Osteoblast (primary cell): Measurements from ENCODE around the gene BTNL2. TPM values are rescaled to one million over a fixed set of nuclear protein-coding genes. Genes with fewer than 3 reads are reported as not detected.

Source experiments
- DNase-seq: peaks from one replicate; pipeline ENCODE4 v3.0.0; 2011; ENCODE audit warnings: low spot score, mixed read lengths; ENCODE audit not compliant: insufficient read length; ENCODE audit errors: missing footprints
- H2AFZ ChIP-seq: 2 replicates; pipeline ENCODE4 v1.6.0; 2011; ENCODE audit warnings: mild to moderate bottlenecking, low read length
- H3K27ac ChIP-seq: 2 replicates; pipeline ENCODE4 v1.5.1; 2011; ENCODE audit warnings: mild to moderate bottlenecking, low read depth, low read length, moderate library complexity
- H3K27me3 ChIP-seq: 2 replicates; pipeline ENCODE4 v1.6.0; 2012; ENCODE audit warnings: mild to moderate bottlenecking, control low read depth, inconsistent platforms, low read length, moderate library complexity; ENCODE audit not compliant: insufficient read depth
- H3K36me3 ChIP-seq: 2 replicates; pipeline ENCODE4 v1.5.1; 2011; ENCODE audit warnings: mild to moderate bottlenecking, low read length, control low read depth, moderate library complexity; ENCODE audit not compliant: insufficient read depth
- H3K4me1 ChIP-seq: 2 replicates; pipeline ENCODE4 v1.5.1; 2011; ENCODE audit warnings: mild to moderate bottlenecking, low read length, control low read depth, moderate library complexity; ENCODE audit not compliant: insufficient read depth
- H3K4me2 ChIP-seq: 2 replicates; pipeline ENCODE4 v1.6.0; 2011; ENCODE audit warnings: mild to moderate bottlenecking, low read length; ENCODE audit not compliant: insufficient read depth
- H3K4me3 ChIP-seq: fragments of 200-600 bp; sonication (generic); 3 replicates; pipeline ENCODE4 v1.5.1; 2012; ENCODE audit warnings: mild to moderate bottlenecking, low read length, inconsistent platforms; ENCODE audit not compliant: insufficient read depth
- H3K79me2 ChIP-seq: 2 replicates; pipeline ENCODE4 v1.6.0; 2012; ENCODE audit warnings: mild to moderate bottlenecking, low read length, control low read depth, inconsistent platforms; ENCODE audit not compliant: insufficient read depth
- H3K9me3 ChIP-seq: 2 replicates; pipeline ENCODE4 v1.5.1; 2011; ENCODE audit warnings: low read depth, low read length, control low read depth
- H4K20me1 ChIP-seq: 2 replicates; pipeline ENCODE4 v1.6.0; 2012; ENCODE audit warnings: mild to moderate bottlenecking, low read length, control low read depth; ENCODE audit not compliant: insufficient read depth
- total RNA-seq: library from RNA; depleted of rRNA; stranded (reverse); fragments of >200 nt; gene quantifications from 2 replicates; pipeline ENCODE4 v1.2.3, GENCODE V29; 2012
- TF ChIP-seq, protein P1 (sequence below): IDR thresholded peaks from 2 replicates; pipeline ENCODE4 v1.5.1; 2011; ENCODE audit warnings: mild to moderate bottlenecking, low read depth, low read length, moderate library complexity; ENCODE audit errors: extremely low read depth

The BTNL2 gene
- total RNA-seq, 1 donor = not detected

DNA sequence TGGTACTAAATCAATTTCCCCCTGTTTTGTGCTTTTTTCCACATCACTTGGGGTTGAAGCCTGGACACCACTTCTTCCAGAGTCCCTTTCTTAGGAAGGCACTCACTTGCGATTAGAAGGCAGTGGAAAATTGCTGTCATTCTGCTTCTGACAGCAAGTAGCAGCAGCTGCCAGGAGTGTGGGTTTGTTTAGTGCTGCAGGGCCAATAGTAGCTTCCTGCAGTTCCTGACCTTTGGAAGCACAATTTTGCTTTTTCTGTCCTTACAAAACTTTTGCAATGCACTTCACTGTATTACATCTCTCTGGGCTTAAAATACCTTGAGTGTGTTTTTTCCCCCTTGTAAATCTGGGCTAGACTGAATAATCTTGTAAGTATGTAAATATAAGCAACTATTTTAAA lies 20.2 kb upstream of the BTNL2 start:
- TF ChIP-seq, protein P1, sequence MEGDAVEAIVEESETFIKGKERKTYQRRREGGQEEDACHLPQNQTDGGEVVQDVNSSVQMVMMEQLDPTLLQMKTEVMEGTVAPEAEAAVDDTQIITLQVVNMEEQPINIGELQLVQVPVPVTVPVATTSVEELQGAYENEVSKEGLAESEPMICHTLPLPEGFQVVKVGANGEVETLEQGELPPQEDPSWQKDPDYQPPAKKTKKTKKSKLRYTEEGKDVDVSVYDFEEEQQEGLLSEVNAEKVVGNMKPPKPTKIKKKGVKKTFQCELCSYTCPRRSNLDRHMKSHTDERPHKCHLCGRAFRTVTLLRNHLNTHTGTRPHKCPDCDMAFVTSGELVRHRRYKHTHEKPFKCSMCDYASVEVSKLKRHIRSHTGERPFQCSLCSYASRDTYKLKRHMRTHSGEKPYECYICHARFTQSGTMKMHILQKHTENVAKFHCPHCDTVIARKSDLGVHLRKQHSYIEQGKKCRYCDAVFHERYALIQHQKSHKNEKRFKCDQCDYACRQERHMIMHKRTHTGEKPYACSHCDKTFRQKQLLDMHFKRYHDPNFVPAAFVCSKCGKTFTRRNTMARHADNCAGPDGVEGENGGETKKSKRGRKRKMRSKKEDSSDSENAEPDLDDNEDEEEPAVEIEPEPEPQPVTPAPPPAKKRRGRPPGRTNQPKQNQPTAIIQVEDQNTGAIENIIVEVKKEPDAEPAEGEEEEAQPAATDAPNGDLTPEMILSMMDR = no peak
- no peak for DNase-seq
- no peaks in the 10 kb centered on the region for H3K4me1 ChIP-seq
- no peak overlapping the region for H3K4me2 ChIP-seq
- no peaks in the 10 kb centered on the region for H4K20me1 ChIP-seq
- no peak overlapping the region for H2AFZ ChIP-seq
- H3K9me3 ChIP-seq = no peaks in the 10 kb centered on the region
- no peaks in the 10 kb centered on the region for H3K79me2 ChIP-seq
- H3K27me3 ChIP-seq = no peaks in the 10 kb centered on the region
- H3K27ac ChIP-seq = no peak overlapping the region
- no peaks in the 10 kb centered on the region for H3K36me3 ChIP-seq
- no peak overlapping the region for H3K4me3 ChIP-seq

DNA sequence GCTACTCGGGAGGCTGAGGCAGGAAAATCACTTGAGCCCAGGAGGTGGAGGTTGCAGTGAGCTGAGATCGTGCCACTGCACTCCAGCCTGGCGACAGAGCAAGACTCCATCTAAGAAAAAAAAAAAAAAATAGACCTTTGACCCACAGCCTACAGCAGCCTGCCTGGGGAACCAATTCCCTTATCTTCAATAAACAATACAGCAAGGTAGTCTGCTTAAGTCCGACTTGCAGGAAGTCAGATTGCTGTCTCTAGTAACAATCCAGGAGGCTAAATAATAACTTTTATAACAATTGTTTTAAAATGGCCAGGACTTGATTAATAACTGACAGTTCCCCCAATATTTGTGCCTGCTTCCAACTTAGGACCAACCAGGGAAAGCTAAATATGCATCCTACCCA lies 19.4 kb upstream of the BTNL2 start:
- Histone ChIP-seq H3K27me3 (peaks cover 4% of the 10 kb centered on the region), H3K4me3 (no peak overlapping the region), H3K27ac (no peak overlapping the region), H3K36me3 (no peaks in the 10 kb centered on the region), H3K9me3 (no peaks in the 10 kb centered on the region), H2AFZ (no peak overlapping the region), H4K20me1 (no peaks in the 10 kb centered on the region), H3K79me2 (no peaks in the 10 kb centered on the region), H3K4me2 (no peak overlapping the region), H3K4me1 (no peaks in the 10 kb centered on the region)
- TF ChIP-seq, protein P1 = no peak
- DNase-seq = no peak

DNA sequence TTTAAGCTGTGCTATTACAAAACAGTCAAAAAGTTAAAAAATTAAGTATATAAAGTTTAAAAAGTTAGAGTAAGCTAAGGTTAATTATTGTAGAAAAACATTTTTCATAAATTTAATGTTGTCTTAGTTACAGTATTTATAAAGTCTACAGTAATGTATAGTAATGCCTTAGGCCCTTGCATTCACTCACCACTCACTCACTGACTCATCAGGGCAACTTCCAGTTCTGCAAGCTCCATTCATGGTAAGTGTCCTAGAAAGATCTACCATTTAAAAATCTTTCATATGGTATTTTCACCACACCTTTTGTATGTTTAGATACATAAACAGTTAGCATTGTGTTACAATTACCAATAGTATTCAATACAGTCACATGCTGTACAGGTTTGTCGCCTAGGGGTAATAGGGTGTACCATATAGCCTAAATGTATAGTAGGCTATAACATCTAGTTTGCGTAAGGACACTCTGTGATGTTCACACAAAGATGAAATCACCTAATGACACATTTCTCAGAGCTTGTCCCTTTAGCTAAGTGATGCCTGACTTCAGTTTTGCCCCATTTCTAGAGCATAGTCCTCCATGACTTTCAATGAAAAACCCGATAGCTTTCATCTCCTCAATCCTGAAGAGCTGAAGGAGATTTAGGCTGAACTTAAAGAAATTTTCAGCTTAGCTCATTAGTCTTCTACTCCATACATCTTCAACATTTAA lies 17.8 kb upstream of the BTNL2 start:
- no peaks in the 10 kb centered on the region for H3K79me2 ChIP-seq
- H3K4me3 ChIP-seq = no peak overlapping the region
- H3K27ac ChIP-seq = no peak overlapping the region
- TF ChIP-seq, protein P1 = no peak
- no peaks in the 10 kb centered on the region for H3K36me3 ChIP-seq
- H3K4me2 ChIP-seq = no peak overlapping the region
- no peak overlapping the region for H2AFZ ChIP-seq
- H3K4me1 ChIP-seq = no peaks in the 10 kb centered on the region
- no peak for DNase-seq
- H3K27me3 ChIP-seq = peaks cover 19% of the 10 kb centered on the region
- H3K9me3 ChIP-seq = no peaks in the 10 kb centered on the region
- no peaks in the 10 kb centered on the region for H4K20me1 ChIP-seq

DNA sequence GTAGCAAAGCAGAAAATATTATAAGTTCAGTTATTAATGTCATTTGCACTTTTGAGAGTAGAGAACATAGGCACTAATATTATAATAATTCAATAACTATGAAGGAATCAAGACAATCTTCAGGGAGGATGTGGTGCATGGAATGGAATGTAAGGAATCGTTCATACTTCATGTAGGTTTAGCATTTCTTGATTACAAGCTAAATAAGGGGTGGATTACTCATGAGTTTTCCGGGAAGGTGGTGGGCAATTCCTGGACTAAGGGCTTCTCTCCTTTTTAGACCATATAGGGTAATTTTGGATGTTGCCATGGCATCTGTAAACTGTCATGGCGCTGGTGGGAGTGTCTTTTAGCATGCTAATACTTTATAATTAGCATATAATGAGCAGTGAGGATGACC lies 9.1 kb upstream of the BTNL2 start:
- H2AFZ ChIP-seq = no peak overlapping the region

More for the DNA sequence above, 9.1 kb upstream of the BTNL2 start:
- DNase-seq = no peak
- H3K4me2 ChIP-seq = no peak overlapping the region
- no peaks in the 10 kb centered on the region for H3K36me3 ChIP-seq
- H3K4me3 ChIP-seq = no peak overlapping the region
- no peaks in the 10 kb centered on the region for H4K20me1 ChIP-seq
- no peaks in the 10 kb centered on the region for H3K79me2 ChIP-seq
- H3K27me3 ChIP-seq = peaks cover 54% of the 10 kb centered on the region
- no peaks in the 10 kb centered on the region for H3K9me3 ChIP-seq
- no peaks in the 10 kb centered on the region for H3K4me1 ChIP-seq
- H3K27ac ChIP-seq = no peak overlapping the region
- TF ChIP-seq, protein P1 = no peak
